HCT116 (cell line): Measurements from ENCODE around the gene GYG1. TPM values are rescaled to one million over a fixed set of nuclear protein-coding genes. Genes with fewer than 3 reads are reported as not detected.

Experiments used
- ATAC-seq: fragments of 200-7000 bp; cut with Tn5 transposase; 2 replicates; pipeline ENCODE4 v1.9.1; 2020; ENCODE audit warnings: mild to moderate bottlenecking, moderate library complexity
- BruUV-seq: library from RNA; stranded (reverse); fragments of 400-500 nt; replicated peaks from 2 replicates; lab custom pipeline; 2021; lab: Mats Ljungman, UMichigan
- CTCF ChIA-PET: fragments of 300-600 bp; sonication (Branson Sonifier 250); formaldehyde crosslinking; loops from one replicate; lab custom pipeline; 2021; ENCODE audit warnings: antibody characterized with exemption; lab: Charles Lee
- POLR2A ChIA-PET: fragments of 300-600, 350-600 bp; sonication (Branson Sonifier 250); formaldehyde crosslinking; loops from one replicate; lab custom pipeline; 2021; ENCODE audit warnings: antibody characterized with exemption; lab: Charles Lee
- RAD21 ChIA-PET, 2 experiments: fragments of 300-600 bp; sonication (Branson Sonifier 250); formaldehyde crosslinking; loops; one replicate each; lab custom pipeline; 2023; ENCODE audit warnings: low total read pairs in 2 of 2; ENCODE audit not compliant: uncharacterized antibody in 2 of 2, unreplicated experiment in 2 of 2, low non-redundant PET in 1 of 2; lab: Charles Lee
- DNase-seq: peaks from one replicate; pipeline ENCODE4 v3.0.0-alpha.2; 2010; ENCODE audit warnings: low read depth, low spot score
- H2AFZ ChIP-seq: fragments of 200-600 bp; shearing (Covaris generic), sonication (generic); 2 replicates; pipeline ENCODE4 v1.6.1; 2017; ENCODE audit warnings: low read depth, mixed run types, mixed read lengths, antibody characterized with exemption, low read length; ENCODE audit not compliant: poor library complexity, severe bottlenecking
- H3K27ac ChIP-seq: 2 replicates; pipeline ENCODE4 v1.5.1; 2012; ENCODE audit warnings: low read depth, low read length
- H3K27me3 ChIP-seq: fragments of 200-600 bp; sonication (generic); 2 replicates; pipeline ENCODE4 v1.6.1; 2016; ENCODE audit warnings: mixed run types, low read length, mixed read lengths; ENCODE audit not compliant: insufficient read depth
- H3K36me3 ChIP-seq, 2 experiments: fragments of 200-500 bp in 1 of 2; fragments of 200-600 bp in 1 of 2; sonication (Bioruptor generic) in 1 of 2; sonication (generic) in 1 of 2; 2 replicates each; pipeline versions ENCODE4 v1.5.1 to v1.6.1; 2014 to 2016; ENCODE audit warnings: low read length in 2 of 2, inconsistent platforms in 1 of 2, mixed read lengths in 1 of 2, mixed run types in 1 of 2; ENCODE audit not compliant: insufficient read depth in 2 of 2, control insufficient read depth in 1 of 2
- H3K4me1 ChIP-seq, 2 experiments: fragments of 200-600 bp in 1 of 2; sonication (generic) in 1 of 2; 2 replicates each; pipeline versions ENCODE4 v1.5.1 to v1.6.1; 2012 to 2017; ENCODE audit warnings: low read length in 2 of 2, inconsistent platforms in 1 of 2, mild to moderate bottlenecking in 1 of 2, mixed read lengths in 1 of 2, mixed run types in 1 of 2, moderate library complexity in 1 of 2; ENCODE audit not compliant: insufficient read depth in 2 of 2, control insufficient read depth in 1 of 2
- H3K4me2 ChIP-seq: fragments of 200-600 bp; sonication (generic); 2 replicates; pipeline ENCODE4 v1.6.1; 2017; ENCODE audit warnings: mixed run types, low read length, mixed read lengths
- H3K4me3 ChIP-seq, 2 experiments: fragments of 200-600 bp in 1 of 2; sonication (generic) in 1 of 2; replicated peaks in 1 of 2; 2 replicates each; pipeline ENCODE4 v1.5.1; 2011 to 2016; ENCODE audit warnings: low read length in 2 of 2, control low read depth in 1 of 2, low read depth in 1 of 2, mild to moderate bottlenecking in 1 of 2, mixed read lengths in 1 of 2, mixed run types in 1 of 2
- H3K79me2 ChIP-seq: fragments of 200-600 bp; sonication (generic); 2 replicates; pipeline ENCODE4 v1.6.1; 2017; ENCODE audit warnings: mild to moderate bottlenecking, mixed run types, low read length, moderate library complexity, mixed read lengths; ENCODE audit not compliant: insufficient read depth
- H3K9ac ChIP-seq: fragments of 200-600 bp; sonication (generic); 2 replicates; pipeline ENCODE4 v1.6.1; 2016; ENCODE audit warnings: low read length, mixed read lengths
- H3K9me2 ChIP-seq: fragments of 200-600 bp; sonication (generic), shearing (Covaris generic); 2 replicates; pipeline ENCODE4 v1.6.1; 2017; ENCODE audit warnings: mixed run types, mild to moderate bottlenecking, moderate library complexity; ENCODE audit not compliant: insufficient read depth
- H3K9me3 ChIP-seq, 2 experiments: fragments of 200-500 bp in 1 of 2; fragments of 200-600 bp in 1 of 2; sonication (Bioruptor generic) in 1 of 2; sonication (generic) in 1 of 2; 2 replicates each; pipeline ENCODE4 v1.6.1; 2014 to 2017; ENCODE audit warnings: low read length in 2 of 2, mixed read lengths in 2 of 2, inconsistent platforms in 1 of 2, low read depth in 1 of 2, mild to moderate bottlenecking in 1 of 2, mixed run types in 1 of 2, moderate library complexity in 1 of 2; ENCODE audit not compliant: control insufficient read depth in 1 of 2, insufficient read depth in 1 of 2
- H4K20me1 ChIP-seq: fragments of 200-600 bp; sonication (generic), shearing (Covaris generic); 2 replicates; pipeline ENCODE4 v1.6.1; 2017; ENCODE audit warnings: mixed run types, mild to moderate bottlenecking, moderate library complexity; ENCODE audit not compliant: insufficient read depth
- ATF3 ChIP-seq: IDR thresholded peaks from 2 replicates; pipeline ENCODE4 v1.6.1; 2012
- CBX3 ChIP-seq: IDR thresholded peaks from 2 replicates; pipeline ENCODE4 v1.6.1; 2012; ENCODE audit warnings: low read depth
- CEBPB ChIP-seq: IDR thresholded peaks from 2 replicates; pipeline ENCODE4 v1.6.1; 2012; ENCODE audit warnings: low read depth
- CTCF ChIP-seq, 3 experiments: fragments of 200-600 bp in 1 of 3; sonication (generic) in 1 of 3; IDR thresholded peaks in 2 of 3; conservative IDR thresholded peaks in 1 of 3; 2 replicates each; pipeline ENCODE4 v1.5.1; 2012 to 2017; ENCODE audit warnings: low read depth in 2 of 3, low read length in 2 of 3, antibody characterized with exemption in 1 of 3, borderline replicate concordance in 1 of 3, control low read depth in 1 of 3, mild to moderate bottlenecking in 1 of 3, mixed read lengths in 1 of 3, mixed run types in 1 of 3, moderate library complexity in 1 of 3; ENCODE audit not compliant: insufficient read depth in 1 of 3
- EZH2 ChIP-seq: fragments of 200-600 bp; sonication (generic); IDR thresholded peaks from 2 replicates; pipeline ENCODE4 v1.6.1; 2017; ENCODE audit warnings: antibody characterized with exemption, mixed run types
- EZH2phosphoT487 ChIP-seq: fragments of 200-600 bp; IDR thresholded peaks from 2 replicates; pipeline ENCODE4 v1.6.1; 2018; ENCODE audit warnings: antibody characterized with exemption, borderline replicate concordance
- FOSL1 ChIP-seq: IDR thresholded peaks from 2 replicates; pipeline ENCODE4 v1.6.1; 2012; ENCODE audit warnings: low read depth
- JUND ChIP-seq: IDR thresholded peaks from 2 replicates; pipeline ENCODE4 v1.6.1; 2012
- MAX ChIP-seq: IDR thresholded peaks from 2 replicates; pipeline ENCODE4 v1.6.1; 2012
- POLR2AphosphoS5 ChIP-seq: IDR thresholded peaks from 2 replicates; pipeline ENCODE4 v1.6.1; 2011; ENCODE audit warnings: mild to moderate bottlenecking, low read depth, low read length, moderate library complexity
- RAD21 ChIP-seq: IDR thresholded peaks from 2 replicates; pipeline ENCODE4 v1.6.1; 2012; ENCODE audit warnings: low read depth, mild to moderate bottlenecking
- REST ChIP-seq: IDR thresholded peaks from 2 replicates; pipeline ENCODE4 v1.6.1; 2012; ENCODE audit warnings: low read depth
- SRF ChIP-seq: IDR thresholded peaks from 2 replicates; pipeline ENCODE4 v1.6.1; 2012; ENCODE audit warnings: low read depth
- YY1 ChIP-seq: IDR thresholded peaks from 2 replicates; pipeline ENCODE4 v1.6.1; 2011; ENCODE audit warnings: low read length, low read depth, moderate library complexity, mild to moderate bottlenecking; ENCODE audit not compliant: insufficient replicate concordance; ENCODE audit errors: extremely low read depth
- ZBTB33 ChIP-seq: IDR thresholded peaks from 2 replicates; pipeline ENCODE4 v1.6.1; 2011; ENCODE audit warnings: mild to moderate bottlenecking, low read length, moderate library complexity; ENCODE audit not compliant: insufficient replicate concordance; ENCODE audit errors: extremely low read depth
- ZFX ChIP-seq: fragments of 450-650 bp; IDR thresholded peaks from 2 replicates; pipeline ENCODE4 v1.6.1; 2017
- ZNF274 ChIP-seq: fragments of 200-500 bp; sonication (Bioruptor generic); IDR thresholded peaks from 2 replicates; pipeline ENCODE4 v1.6.1; 2014; ENCODE audit warnings: mild to moderate bottlenecking, low read depth, low read length, inconsistent platforms
- intact Hi-C: fragments of 100-400 bp; cut with micrococcal nuclease; formaldehyde crosslinking; loops from 2 replicates; pipeline ENCODE4 v1.10.0; 2022
- total RNA-seq: library from RNA; stranded (reverse); gene quantifications from one replicate; pipeline ENCODE4 v1.2.1, GENCODE V29; 2021; ENCODE audit not compliant: unreplicated experiment

The GYG1 gene
- total RNA-seq, 1 experiment from 2014 or later = 28.9 TPM

GRCh38 chr3:149038322-149038721 is 47.0 kb downstream of the GYG1 start:
- no TSS peak for BruUV-seq
- no peak for TF ChIP-seq ZFX
- no peak for TF ChIP-seq JUND
- TF ChIP-seq ATF3 = no peak
- TF ChIP-seq CEBPB = no peak
- no peak for TF ChIP-seq ZBTB33
- TF ChIP-seq RAD21 = no peak
- no peak for TF ChIP-seq CTCF (IDR thresholded peaks at IDR 0.05 in 2 of 3, conservative IDR thresholded peaks at IDR 0.05 in 1 of 3; ENCODE audit: borderline replicate concordance in 1 of 3, insufficient read depth in 1 of 3, low read depth in 2 of 3, low read length in 2 of 3)
- no peak for TF ChIP-seq CBX3
- no peak for TF ChIP-seq POLR2AphosphoS5
- no peak for TF ChIP-seq EZH2phosphoT487
- no peak for TF ChIP-seq SRF
- TF ChIP-seq REST = no peak
- no peak for TF ChIP-seq ZNF274
- TF ChIP-seq YY1 = no peak
- no peak for TF ChIP-seq MAX
- no peak for TF ChIP-seq EZH2
- TF ChIP-seq FOSL1 = no peak
- no peak overlapping the region for H3K9ac ChIP-seq
- ATAC-seq = no peak
- RAD21 ChIA-PET = no interaction called here
- H3K27me3 ChIP-seq = no peaks in the 10 kb centered on the region
- H3K4me1 ChIP-seq = peaks cover 0 to 4% of the 10 kb centered on the region in 2 experiments; a peak in 1 of 4 replicates
- H3K36me3 ChIP-seq = peaks cover 13 to 54% of the 10 kb centered on the region in 2 experiments; a peak in 3 of 4 replicates
- H3K9me3 ChIP-seq = no peaks in the 10 kb centered on the region
- no peaks in the 10 kb centered on the region for H3K79me2 ChIP-seq
- DNase-seq = no peak
- no peak overlapping the region for H3K27ac ChIP-seq
- no peak overlapping the region for H3K4me2 ChIP-seq
- no peaks in the 10 kb centered on the region for H3K9me2 ChIP-seq
- H4K20me1 ChIP-seq = no peaks in the 10 kb centered on the region
- H3K4me3 ChIP-seq = no peak overlapping the region
- no peak overlapping the region for H2AFZ ChIP-seq
- CTCF ChIA-PET = no interaction called here
- POLR2A ChIA-PET = no interaction called here
- intact Hi-C loops = no loop called here
